Right renal cortex interstitium (tissue), 3 donors: ENCODE measurements around the gene LLPH. TPM values are rescaled to one million over a fixed set of nuclear protein-coding genes. Genes with fewer than 3 reads are reported as not detected.

Source experiments
- DNase-seq, 3 donors: peaks; one replicate each; pipeline ENCODE4 v3.0.0-alpha.2; 2013; ENCODE audit warnings: low read depth in 3 of 3, low spot score in 2 of 3
- polyA plus RNA-seq, 3 donors: library from polyadenylated mRNA; unstranded; fragments of 120-200 nt; gene quantifications; one replicate each; pipeline ENCODE4 v1.2.1, GENCODE V29; 2013; ENCODE audit not compliant: insufficient read length in 3 of 3

LLPH gene
- polyA plus RNA-seq, 3 donors = 38.1 to 40.3 (median 38.7) TPM

DNA sequence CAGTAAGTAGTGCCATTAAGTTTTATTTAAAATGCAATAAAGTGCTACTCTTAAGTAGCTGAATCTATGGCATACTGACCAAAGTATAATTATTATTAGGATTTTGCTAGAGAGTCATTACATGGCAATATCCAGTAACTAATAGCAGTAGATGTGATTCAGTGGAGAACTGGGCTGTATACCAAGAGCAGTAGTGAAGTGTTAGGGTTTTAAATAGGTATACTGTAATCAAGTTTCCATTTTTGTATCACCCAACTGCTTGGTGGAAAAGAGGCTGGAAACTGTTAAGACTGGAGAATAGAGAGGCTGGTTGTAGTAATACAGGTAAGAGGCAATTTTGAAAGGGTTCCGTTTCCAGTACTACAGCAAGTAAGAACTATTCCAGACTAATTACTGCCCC is 13.3 kb upstream of the LLPH start:
- no peak for DNase-seq

DNA sequence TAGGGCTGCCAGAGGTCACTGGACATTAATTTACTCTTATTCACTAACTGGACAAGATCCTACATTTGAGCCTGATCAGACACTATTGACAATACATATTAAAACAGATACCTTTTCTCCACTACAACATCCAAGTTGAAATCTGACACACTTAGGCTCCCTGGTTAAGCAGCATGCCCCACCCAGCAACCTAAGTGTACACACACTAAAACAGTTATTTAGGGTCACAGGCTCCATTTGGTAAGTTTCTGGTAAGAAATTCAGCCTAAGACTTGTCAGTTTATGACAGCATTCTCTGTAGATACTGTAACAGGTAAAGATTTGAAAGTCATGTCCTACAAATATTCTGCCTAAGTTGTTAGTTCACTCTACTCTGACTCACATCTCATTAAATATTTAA is 12.3 kb upstream of the LLPH start:
- no peak for DNase-seq

DNA sequence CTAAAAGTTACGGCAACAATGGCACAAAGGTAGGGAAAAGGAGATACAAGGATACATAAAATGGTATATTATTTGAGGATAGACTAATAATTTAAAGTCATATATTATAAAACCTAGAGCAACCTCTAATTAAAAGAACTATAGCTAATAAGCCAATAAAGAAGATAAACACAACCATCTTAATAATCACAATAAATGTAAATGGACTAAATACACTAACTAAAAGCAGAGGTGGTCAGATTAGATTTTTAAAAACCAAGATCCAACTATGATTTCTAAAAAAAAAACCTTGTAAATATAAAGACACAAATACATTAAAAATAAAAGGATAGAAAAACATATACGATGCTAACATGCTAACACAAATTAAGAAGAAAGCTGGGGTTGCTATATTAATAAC is 10.7 kb upstream of the LLPH start:
- no peak for DNase-seq

DNA sequence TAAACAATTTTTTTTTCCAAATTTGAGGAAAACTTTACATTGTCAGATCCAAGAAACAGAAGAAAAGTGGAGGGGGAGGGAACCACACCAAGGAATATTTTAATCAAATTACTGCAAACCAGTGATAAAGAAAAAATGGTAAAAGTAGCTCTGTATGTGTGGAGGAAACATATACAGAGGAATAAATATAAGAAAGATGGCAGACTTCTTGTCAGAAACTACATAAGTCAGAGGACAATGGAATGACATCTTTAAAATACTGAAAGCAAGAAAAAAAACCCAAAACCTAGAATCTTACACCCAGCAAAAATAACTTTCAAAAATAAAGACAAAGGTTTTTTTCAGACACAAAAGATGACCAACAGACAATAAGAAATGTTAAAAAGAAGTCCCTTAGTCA is 10.2 kb upstream of the LLPH start:
- no peak for DNase-seq

DNA sequence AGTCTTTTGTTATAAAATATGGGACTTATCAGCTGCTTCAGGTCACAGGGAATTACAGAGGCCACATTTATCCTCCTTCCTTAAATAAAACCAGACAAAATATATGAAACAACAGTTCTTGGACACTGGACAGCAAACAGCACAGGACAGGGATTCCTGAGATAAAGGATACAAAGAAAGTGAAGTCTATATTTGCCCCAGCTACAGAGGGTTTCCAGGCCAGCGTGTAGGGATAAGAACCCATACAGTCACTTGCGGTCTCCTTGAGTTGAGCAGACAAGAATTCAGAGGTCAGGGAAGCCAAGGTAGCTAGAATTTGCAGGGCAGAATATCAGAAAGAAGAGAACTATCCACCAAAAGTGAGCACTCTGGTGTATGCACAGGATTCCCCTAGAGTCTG is 8.8 kb upstream of the LLPH start:
- DNase-seq = no peak

DNA sequence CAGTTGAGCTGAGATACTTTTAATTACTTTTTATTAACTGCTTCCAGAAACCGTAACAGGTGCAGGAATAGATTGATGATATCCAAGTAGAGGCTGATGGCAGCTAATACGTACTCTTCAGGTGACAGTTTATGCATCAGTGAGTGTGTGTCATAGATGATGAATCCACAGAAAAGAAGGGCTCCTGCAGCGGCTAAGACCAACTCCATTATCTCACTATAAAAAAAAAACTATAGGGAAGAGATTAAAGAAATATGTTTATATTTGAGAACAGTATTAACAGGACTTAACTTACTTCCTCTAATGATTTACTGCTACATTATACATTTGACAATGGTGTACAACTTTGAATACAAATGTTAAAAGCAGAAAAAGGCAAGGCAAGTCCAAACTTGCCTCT is 7.4 kb upstream of the LLPH start:
- DNase-seq = no peak

DNA sequence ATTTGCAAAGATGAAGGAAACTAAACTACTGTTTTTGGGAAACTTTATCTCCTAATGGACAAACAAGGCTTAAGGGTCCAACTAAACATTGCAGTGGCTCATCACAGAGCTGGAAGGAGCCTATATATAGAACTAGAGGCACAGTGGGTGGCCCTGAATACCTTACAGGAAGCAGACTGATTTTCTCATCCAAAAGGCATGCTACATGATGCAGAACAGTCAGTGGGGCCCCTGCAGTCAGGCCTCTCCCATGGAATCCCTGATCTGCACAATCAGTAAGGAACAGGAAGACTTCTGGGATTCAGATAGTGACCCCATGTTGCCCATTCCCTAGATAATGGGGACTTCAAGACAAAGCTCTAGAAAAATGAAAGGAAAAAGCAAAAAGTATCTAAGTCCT is 1.9 kb upstream of the LLPH start:
- no peak for DNase-seq

DNA sequence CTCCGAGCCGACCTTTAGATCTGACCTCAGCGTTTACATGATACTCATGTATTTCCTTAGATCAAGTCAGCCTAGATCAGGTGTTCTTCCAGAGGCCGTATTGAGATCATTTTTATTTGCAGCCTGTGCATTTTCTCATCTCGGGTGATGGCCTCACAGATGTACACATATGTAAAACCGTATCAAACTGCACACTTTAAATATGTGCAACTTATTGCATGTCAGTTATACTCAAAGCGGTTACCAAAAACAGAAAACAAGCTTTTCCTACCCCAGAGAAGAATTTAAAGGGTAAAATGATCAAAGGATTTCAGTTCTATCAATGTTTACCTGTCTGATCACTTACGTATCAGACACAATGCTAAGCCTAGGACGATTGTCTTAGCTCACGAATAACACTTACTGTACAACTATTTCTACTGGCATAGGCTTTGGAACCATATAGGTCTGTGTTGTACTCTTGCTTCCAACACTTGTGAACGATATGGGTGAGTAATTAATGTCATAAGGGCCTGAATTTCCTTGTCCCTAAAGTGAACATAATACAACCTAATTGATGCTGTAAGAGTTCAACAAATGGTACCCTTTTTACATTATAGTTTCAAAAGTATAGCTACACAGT is 628 bp upstream of the LLPH start:
- DNase-seq = no peak

DNA sequence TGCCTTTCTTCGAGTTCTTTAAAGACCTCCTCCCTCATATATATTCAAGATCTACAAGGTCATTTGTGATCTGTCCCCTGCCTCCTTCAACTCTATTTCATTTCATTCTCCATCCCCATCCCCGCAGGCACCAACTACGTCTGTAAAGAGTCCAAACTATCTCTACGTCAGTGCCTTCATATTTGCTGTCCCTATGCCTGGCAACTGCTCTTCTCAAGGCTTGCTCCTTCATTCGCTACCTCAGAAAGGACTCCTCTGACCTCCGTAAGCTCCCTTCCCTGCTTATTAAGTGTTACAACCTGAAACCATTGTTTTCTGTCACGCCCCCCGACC is 650 bp downstream of the LLPH start:
- no peak for DNase-seq

DNA sequence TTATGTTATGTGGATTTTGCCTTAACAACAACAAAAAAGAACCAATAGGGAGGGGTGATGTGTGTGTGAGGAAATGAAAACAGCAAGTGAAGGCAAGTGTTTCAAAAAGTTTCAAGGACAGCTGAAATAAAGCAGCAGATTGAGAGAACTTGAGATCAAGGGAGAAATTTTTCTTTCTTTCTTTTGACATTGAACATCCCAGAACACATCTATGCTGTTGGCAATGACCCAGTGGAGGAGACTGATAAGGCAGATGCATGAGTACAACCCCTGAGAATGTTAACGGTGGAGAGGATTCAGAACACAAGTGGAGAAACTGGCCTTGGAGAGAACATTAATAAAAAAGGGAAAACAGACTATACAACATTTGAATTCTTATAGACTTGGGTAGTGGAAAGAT is 2.9 kb downstream of the LLPH start:
- DNase-seq = no peak

DNA sequence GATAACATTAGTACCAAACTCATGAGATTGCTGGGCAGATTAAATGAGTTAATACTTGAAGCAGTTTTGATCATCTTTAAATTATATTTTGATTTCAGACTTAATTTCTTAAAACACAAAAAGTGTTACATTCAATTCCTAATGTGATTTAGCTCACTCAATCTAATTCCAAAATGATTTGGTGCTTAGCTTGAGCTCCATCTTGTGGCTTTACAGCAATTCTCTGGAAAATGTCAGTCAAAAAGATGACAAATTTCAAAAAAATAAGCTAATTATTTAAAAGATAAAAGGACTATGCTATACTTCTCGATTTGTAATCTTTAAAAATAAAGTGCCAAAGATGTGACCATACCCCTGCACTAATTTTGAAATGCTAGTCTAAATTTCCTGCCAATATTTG is 10.1 kb downstream of the LLPH start:
- DNase-seq = no peak

DNA sequence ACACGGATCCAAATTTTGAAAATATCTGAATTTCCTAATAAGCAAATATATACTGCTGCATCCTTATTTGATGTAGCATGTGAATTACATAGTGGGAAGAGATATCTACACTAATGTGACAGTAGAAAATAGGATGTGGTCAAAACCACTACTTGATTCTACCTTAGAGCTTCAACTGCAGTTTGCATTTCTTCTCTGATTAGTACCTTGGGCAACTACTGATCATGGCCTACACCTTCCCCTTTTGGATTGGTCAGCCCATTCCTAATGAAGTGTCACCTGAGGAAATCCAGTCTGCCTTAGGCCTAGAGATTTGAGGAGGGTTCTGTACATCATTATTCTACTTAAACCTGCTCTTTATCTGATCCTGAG is 10.7 kb downstream of the LLPH start:
- no peak for DNase-seq

DNA sequence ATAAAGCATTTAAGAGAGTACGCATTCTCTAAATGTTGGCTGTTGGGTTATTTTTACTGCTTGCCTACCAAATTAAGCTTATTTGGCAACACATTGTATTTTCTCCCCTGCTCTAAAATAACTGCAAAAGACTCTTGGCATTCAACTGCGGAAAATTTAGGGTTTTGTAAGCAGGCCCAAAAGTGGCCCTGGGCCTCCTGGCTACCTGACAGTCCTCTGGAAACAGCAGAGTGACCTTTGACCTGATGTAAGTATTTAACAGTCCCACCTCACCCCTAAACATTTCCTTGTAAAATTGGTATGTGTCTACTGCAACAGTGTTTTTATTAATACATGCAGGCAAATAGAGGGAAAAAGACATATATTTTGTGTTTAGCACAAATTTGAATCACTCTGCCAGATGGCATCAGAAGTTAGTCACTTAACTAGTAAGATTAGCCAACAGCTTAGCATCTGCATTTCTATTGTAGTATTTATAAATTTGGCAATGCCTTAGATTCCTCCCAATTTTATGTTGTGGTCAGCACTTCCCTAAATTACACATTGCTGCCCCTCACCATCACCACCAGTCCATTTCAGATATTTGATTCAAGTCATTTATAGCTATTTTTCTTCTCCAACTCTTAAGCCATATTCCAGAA is 11.2 kb downstream of the LLPH start:
- no peak for DNase-seq

DNA sequence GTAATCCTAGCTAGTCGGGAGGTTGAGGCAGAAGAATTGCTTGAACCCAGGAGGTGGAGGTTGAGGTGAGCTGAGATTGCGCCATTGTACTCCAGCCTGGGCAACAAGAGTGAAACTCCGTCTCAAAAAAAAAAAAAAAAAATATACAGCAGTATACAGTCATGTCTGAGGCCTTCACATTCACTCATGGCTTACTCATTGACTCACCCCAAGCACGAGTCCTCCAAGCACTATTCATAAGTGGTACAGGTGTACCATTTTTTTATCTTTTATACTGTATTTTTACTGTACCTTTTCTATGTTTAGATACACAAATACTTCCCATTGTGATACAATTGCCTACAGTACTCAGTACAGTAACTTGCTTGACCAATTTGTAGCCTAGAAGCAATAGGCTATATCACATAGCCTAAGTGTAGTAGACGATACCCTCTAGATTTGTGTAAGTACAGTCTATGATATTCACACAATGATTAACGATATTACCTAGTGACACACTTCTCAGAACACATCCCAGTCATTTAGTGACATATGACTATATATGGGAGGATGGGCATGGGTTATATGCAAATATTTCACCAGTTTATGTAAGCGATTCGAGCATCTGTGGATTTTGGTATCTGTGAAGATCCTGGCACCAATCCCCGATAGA is 12.2 kb downstream of the LLPH start:
- no peak for DNase-seq

DNA sequence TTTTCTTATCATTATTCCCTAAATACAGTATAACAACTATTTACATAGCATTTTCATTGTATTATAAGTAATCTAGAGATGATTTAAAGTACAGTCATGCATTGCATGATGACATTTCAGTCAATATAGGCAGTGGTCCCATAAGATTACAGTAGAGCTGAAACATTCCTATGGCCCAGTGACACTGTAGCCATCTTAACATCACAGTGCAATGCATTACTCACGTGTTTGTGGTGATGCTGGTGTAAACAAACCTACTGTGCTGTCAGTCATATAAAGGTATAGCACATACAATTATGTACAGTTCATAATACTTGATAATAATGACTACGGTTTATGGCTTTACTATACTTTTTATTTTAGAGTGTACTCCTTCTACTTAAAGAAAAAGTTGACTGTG is 13.3 kb downstream of the LLPH start:
- no peak for DNase-seq

DNA sequence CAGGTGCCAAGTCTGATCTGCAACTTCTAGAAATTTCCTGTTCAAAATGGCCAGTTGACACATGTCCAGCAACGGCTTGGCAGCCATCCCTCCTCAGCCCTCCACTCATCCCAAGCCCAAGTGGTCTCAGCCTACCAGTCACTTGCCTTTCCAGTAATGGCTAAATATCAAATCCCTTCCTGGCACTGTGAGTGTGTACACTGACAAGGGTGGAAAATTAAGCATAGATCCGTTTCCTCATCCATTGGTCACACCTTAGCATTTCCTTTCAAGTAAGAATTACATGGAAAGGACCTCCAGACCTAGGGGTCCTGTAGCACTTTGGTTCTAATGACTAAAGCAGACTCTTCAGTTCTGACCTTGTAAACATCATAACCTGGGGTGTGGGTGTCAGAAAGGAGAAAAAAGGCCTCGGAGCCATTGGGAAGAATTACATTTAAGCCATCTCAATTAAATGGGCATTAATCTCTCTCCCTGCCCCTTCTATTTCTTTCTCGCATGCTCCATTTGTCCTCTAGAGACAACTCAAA is 15.4 kb downstream of the LLPH start:
- DNase-seq = no peak

DNA sequence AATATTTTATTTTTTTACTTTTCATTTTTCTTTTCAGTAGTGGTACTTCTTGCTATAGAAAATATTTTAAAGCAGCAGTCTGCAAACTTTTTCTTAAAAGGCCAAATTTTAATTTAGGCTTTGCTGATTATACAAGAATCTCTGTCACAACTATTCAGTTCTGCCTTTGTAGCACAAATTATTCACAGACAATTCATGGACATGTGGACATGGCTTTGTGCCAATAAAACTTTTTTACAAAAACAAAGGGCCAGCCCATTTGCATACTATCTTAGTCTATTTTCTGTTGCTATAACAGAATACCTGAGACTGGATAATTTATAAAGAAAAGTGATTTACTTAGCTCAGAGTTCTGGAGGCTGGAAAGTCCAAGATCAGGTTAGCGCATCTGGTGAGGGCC is 17.1 kb downstream of the LLPH start:
- no peak for DNase-seq

DNA sequence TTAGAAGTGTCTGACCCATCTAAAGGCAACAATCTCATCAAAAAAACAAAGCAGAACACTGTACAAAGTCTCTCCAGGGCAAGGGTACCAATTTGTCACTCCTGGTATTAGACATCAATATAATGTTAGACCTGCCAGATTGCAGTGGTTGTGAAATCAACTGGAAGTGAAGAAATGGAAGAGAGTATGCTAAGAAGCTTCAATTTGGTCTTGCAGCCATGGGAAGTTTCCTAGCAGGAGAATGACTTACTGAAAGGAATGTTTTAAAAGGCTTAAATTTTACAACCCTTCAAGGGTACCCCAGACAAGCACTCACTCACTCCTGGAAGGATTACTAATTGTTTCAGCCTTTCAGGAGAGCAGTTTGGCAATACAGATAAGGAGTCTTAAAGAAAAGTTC is 18.9 kb downstream of the LLPH start:
- no peak for DNase-seq

DNA sequence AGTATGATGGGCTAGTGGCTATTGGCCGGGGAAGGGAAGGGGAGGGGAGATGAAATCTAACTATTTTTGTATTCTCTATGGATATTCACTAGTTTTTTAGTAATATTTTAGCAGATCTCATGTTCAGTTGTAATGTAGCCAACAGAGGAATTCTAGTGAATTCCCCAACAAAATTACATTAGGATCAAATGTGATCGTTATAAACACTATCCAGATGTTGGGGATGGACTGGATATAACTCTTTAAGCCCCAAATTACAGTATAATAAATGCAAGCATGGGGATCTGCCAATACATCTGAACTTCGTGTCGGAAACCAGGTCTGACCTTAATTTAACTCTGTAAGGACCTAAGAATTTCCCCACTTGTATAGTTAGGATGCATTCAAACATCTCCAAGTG is 21.5 kb downstream of the LLPH start:
- no peak for DNase-seq

DNA sequence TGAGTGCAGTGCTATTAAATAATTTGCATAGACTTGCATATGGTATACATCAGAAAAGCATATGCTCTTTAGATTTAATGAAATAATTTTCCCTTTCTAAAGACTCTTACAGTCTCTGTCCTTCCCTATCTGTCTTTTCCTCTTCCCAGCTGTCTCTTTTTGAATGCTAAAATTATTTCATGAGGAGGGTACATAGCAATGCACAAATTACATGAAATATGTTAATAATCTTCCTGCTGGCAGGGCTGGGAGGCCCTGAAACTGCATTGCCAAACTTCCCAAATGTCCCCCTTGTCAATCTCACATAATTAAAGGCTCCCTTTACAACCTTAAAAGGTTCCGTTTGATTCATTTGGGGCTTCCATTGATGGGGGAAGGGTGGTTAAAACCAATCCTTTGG is 22.2 kb downstream of the LLPH start:
- DNase-seq = no peak

DNA sequence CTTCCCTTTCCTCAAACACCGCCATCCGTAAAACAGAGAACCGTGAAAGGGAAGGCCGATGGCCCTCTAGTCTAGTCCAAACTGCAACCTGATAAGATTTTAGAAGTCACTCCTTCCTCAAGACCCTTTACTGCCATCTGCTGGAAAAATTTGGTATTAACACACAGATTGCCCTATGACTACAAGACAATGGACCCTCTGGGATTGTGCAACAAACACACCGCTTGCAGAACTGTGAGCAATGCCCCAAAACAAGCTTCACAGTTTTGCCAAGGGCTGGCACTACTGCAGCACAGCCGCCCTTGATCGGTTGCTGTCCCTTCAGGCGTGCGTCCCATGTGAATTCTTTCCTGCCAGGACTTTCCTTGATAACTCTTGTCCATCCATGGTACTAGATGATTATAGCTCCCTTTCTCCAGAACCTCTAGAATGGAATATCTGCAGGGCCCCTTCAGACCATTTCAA is 23.1 kb downstream of the LLPH start:
- peak; percentile 84 to 93 (median 88) for DNase-seq
